Stimulated activated CD4-positive, alpha-beta T cell treated with anti-CD3 and anti-CD28 coated beads, Interleukin-4, amount 100 ng/mL, for 4 hours (primary cell): Measurements from ENCODE around the gene NEAT1.

Source experiments
- DNase-seq, 2 experiments: peaks; one replicate each; pipeline ENCODE4 v3.0.0-alpha.2; 2020

NEAT1 gene

GRCh38 chr11:65487467-65488272, 65.1 kb downstream of the NEAT1 start:
- DNase-seq = no peak

GRCh38 chr11:65488273-65489034, 65.9 kb downstream of the NEAT1 start:
- no peak for DNase-seq

GRCh38 chr11:65489035-65489705, 66.6 kb downstream of the NEAT1 start:
- no peak for DNase-seq

GRCh38 chr11:65489706-65490320, 67.2 kb downstream of the NEAT1 start:
- no peak for DNase-seq

- no peak for DNase-seq
Observed at GRCh38 chr11:65491163-65491465, 68.5 kb downstream of the NEAT1 start.

- DNase-seq = no peak
Observed at GRCh38 chr11:65491614-65492386, 69.2 kb downstream of the NEAT1 start.

- DNase-seq = no peak
Observed at GRCh38 chr11:65492387-65492636, 69.7 kb downstream of the NEAT1 start.

GRCh38 chr11:65492637-65493366, 70.2 kb downstream of the NEAT1 start:
- no peak for DNase-seq

- DNase-seq = no peak
Observed at GRCh38 chr11:65493367-65494176, 71.0 kb downstream of the NEAT1 start.
